Stimulated activated CD4-positive, alpha-beta T cell treated with anti-CD3 and anti-CD28 coated beads, Interleukin-4, amount 100 ng/mL, for 24 hours (primary cell): ENCODE results near the gene BMS1.
"Not testable (repeated sequence)": the region's sequence is repeated elsewhere in the genome, so short reads cannot be mapped to it uniquely, and the experiment has no call there.

ENCODE experiments used
- DNase-seq: peaks from one replicate; pipeline ENCODE4 v3.0.0-alpha.2; 2020

Gene BMS1, protein sequence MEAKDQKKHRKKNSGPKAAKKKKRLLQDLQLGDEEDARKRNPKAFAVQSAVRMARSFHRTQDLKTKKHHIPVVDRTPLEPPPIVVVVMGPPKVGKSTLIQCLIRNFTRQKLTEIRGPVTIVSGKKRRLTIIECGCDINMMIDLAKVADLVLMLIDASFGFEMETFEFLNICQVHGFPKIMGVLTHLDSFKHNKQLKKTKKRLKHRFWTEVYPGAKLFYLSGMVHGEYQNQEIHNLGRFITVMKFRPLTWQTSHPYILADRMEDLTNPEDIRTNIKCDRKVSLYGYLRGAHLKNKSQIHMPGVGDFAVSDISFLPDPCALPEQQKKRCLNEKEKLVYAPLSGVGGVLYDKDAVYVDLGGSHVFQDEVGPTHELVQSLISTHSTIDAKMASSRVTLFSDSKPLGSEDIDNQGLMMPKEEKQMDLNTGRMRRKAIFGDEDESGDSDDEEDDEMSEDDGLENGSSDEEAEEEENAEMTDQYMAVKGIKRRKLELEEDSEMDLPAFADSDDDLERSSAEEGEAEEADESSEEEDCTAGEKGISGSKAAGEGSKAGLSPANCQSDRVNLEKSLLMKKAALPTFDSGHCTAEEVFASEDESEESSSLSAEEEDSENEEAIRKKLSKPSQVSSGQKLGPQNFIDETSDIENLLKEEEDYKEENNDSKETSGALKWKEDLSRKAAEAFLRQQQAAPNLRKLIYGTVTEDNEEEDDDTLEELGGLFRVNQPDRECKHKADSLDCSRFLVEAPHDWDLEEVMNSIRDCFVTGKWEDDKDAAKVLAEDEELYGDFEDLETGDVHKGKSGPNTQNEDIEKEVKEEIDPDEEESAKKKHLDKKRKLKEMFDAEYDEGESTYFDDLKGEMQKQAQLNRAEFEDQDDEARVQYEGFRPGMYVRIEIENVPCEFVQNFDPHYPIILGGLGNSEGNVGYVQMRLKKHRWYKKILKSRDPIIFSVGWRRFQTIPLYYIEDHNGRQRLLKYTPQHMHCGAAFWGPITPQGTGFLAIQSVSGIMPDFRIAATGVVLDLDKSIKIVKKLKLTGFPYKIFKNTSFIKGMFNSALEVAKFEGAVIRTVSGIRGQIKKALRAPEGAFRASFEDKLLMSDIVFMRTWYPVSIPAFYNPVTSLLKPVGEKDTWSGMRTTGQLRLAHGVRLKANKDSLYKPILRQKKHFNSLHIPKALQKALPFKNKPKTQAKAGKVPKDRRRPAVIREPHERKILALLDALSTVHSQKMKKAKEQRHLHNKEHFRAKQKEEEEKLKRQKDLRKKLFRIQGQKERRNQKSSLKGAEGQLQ

DNA sequence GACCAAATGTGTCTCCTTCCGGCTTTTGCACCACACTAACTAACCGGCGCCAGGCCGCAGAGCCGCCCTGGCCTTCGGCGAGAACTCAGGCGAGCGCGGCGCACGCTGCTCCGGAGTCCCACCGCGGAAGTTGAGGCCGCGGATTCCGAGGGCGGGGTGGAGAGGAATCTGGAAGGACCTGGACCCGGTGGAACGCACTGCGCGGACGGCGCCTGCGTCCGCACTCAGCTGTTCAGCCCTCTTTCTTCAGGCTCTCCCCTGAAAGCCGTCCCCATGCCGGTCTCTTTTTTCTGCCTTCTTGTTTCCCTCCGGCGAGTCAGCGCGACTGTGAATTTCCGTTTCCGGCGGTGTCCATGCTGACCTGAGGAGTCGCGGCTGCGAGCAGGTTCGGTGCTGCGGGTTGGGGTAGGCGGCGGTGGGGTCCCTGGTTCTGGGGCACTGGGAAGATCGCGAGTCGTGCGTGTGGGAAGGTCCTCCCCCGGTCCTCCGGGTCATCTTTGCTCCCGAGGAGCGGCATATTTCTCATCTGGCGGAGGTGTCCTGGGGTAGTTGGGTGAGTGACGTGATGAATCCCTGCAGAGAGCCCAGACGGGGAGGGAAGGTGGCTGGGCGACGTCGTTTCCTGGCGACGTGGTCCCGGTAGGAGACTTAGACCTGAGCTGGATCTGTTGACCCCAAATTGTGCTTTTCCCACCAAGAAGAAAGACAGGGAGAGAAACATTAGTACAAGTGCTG, at the start of gene BMS1:
Gene BMS1 (plus strand): TSS at position 350 of the 735 bp plus-strand sequence. CDS start 1,600 bp downstream, outside the sequence.
- DNase-seq = peak; percentile 92

DNA sequence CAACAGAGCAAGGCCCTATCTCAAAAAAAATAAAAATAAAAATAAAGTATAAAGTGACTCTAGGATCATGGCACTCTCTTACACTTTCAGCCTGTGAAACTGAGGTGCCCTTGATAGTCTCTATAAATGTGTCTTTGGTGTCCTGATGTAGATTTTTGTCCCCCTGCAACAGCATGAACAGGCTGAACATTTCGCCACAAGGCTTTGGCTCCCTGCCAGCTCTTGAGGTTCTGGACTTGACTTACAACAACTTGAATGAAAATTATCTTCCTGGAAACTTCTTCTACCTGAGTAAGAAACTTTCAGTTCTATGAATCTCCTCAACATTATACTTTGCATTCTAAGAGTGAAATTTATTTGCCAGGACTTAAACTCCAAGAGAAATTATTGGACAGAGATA, 48.1 kb upstream of the BMS1 start:
- DNase-seq = no peak

DNA sequence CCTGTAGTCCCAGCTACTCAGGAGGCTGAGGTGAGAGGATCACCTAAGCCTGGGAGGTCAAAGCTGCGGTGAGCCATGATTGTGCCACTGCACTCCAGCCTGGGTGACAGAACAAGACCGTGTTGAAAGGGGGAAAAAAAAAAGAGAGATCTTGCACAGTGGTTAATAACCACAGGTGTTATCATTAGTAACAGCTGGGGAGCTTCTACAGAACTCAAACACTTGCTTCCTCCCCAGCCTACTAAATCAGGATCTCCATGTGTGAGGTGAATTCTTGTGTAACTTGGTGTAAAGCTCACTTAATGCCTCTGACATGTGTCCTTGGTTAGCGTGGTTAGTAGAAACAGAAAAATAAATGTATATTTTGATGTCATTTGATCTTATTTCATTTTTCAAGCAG, 43.9 kb upstream of the BMS1 start:
- no peak for DNase-seq

DNA sequence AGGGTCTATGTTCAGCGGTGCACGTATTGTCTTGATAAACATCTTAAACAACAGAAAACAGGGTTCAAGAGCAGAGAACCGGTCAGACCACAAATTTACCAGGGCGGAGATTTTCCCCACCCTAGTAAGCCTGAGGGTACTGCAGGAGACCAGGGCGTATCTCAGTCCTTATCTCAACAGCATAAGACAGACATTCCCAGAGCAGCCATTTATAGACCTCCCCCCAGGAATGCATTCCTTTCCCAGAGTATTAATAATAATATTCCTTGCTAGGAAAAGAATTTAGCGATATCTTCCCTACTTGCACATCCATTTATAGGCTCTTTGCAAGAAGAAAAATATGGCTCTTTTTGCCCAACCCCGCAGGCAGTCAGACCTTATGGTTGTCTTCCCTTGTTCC, 41.1 kb upstream of the BMS1 start:
- not testable (repeated sequence) for DNase-seq

DNA sequence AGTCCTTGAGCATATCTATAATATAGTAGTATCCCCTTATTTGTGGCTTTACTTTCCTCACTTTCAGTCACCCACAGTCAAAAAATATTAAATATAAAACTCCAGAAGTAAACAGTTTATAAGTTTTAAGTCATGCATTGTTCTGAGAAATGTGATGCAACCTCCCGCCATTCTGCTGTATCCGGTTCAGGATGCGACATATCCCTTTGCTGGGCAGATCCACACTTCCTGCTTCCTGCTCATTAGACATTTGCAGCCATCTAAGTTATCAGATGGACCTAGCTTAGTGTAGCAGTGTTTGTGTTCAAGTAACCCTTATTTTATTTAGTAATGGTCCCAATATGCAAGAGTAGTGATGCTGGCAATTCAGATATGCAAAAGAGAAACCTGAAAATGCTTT, 38.9 kb upstream of the BMS1 start:
- no peak for DNase-seq

DNA sequence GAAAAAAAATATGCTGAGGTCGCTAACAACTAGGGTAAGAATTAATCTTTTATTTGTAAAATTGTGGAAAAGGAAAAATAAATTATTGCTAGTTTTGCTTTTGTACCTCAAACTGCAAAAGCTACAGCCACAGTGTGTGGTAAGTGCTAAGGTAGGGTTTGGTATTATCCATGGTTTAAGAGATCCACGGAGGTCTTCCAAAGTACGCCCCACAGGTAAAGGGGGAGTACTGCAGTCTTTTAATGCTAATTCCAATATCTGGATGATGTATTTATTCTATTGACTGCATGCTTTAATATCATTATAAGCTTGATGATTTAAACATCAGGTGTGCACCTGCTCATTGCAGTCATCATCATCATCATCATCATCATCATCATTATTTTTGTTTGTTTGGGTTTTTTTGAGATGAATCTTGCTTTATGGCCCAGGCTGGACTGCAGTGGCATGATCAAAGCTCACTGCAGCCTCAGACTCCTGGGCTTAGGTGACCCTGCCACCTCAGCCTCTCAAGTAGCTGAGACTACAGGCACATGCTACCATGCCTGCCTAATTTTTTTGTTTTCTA, 38.4 kb upstream of the BMS1 start:
- no peak for DNase-seq

DNA sequence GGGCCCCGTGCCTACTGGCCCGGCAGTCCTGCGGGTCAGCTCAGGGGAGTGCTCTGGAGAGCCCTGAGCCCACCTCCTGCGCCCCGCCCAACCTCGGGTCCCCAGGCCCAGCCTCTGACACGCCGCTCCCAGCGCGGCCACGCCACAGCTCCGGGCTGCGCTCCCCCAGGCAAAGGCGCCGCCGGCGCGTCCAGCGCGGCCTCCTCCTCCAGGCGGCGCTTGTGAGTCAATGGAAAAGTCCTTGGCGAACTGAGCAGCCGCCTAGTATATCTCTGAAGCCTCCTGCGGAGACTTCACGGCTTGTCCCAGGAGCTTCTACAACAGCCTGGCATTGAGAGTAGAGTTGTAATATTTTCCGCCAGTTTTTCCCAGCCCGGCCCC, 29.5 kb upstream of the BMS1 start:
- peak; percentile 77 for DNase-seq

DNA sequence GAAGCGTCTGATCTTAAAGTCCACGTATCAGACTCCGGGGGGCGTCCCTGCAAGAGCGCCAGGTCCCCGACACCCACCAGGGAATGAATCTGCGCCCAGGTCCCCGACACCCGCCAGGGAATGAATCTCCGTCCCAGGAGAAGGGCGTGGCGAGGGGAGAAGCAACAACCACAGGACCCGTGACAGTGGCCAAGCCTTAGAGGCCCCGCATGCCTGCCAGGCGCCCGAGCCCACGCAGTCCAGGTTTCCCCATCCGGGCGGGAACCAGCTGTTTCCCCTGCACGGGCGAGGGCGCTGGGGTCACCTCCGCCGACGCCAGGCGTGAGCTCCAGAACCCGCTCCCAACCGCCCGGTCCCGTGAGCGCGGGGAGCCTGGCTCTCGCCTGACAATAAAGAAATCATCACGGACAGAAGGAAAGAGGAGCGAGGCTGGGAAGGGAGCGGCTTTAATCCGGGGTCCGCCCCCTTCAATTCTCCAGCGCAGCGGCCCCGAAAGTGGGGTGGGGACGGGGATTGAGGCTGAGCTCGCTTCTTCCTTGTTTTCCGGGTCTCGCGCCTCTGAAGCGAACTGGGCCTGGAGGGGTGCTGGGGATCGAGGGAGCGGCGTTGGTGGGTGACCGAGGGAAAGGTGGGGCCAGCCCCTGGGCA, 29.0 kb upstream of the BMS1 start:
- DNase-seq = no peak

DNA sequence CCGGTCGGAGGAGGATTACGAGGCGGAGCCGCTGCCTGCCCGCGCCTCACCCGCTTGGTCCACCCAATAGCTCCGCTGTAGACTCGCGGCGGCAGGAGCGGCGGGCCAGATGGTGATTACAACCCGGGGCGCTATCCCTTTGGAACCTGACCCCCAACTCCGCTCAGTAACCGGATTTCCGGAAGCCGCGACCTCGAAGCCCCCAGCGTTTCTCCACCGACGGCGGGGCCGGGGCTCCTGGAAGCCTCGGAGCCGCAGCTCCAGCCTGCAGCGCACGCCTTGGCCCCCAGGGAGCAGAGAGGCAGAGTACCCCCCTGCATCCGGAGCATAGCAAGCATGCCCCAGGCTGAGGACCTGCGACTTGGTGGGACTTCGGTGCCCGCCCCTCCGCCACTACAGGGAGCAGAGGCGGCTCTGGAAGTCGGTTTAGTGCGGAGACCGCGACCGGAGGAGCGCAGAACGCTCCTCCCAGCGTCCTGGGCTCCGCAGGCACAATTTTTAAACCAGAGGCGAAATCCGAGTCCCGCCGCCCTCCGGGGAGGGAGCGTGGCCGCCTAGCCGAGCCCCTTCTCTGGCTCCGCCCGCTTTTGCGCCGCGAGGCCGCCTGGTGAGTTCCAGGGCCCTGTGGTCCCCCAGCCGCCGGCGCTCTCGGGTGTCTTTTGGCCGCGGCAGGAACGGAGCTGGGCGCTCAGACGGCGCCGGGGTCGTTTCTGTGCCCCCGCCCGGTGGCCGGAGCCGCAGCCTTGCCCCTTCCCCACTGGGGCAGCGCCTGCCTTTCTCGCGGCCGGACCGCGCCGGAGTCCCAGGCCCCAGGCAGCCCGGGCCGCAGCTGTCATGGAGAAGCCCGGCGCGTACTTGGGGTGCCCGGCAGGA, 28.2 kb upstream of the BMS1 start:
- peak; percentile 34 for DNase-seq

DNA sequence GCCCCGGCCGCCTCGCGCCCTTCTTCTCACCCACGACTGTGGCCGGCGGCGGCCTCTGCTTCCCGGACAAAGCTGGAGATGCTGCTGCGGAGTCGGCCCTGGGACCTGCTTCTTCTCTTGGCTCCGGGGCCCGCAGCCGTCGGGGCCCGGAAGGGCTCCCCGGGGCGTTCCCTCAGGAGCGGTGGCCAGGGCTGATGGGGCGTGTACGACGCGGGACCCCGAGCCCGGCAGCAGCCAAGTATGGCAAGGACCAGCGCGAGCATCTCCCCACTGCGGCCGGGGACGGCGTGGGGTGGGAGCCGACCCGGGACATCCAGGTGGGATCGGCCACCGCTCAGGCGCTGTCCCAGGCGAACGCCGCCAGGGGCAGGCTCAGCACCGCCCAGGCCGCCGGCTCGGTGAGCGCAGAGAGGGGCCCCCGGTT, 27.6 kb upstream of the BMS1 start:
- DNase-seq = no peak

DNA sequence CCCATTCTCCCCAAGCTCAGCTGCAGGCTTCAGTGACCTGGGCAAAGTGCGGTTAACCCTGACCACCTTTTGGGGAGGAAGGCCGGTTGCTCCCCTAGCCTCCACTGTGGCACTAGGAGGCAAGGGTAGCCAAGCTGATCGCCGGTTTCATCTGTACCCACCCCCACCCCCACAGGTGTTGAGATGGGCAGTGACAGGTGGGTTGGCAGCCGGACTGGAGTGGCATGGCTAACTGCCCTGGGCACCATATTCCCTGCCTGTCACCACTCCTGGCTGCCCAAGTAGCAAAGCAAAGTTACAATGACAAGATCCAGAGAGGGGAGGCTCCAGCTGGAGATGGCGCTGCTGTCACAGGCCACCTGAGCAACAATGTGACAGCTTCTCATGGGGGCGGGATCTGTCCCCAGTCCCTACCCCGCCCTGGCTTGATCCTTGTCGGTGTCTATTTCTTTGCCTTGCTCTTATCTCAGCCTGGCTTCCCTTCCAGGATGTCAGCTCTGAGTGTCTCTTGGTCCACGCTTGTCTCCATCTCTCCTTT, 27.0 kb upstream of the BMS1 start:
- no peak for DNase-seq

DNA sequence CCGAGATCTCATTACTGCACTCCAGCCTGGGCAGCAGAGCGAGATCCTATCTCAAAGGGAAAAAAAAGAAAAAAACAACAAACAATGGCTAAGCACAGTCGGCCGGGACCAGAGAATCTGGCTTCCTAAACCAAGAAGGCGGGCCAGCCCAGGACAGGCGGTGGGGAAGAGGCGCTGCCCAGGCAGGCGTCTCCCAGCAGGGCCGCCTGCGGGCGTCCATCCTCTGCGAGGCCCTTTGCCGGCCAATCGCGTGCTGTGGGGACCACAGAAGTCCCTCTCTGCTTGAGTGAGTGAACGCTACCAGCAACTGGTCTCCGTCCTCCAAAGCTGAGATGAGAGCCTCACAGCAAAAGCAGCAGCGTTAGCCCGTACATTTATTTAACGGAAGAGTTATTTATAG, 14.7 kb upstream of the BMS1 start:
- no peak for DNase-seq

DNA sequence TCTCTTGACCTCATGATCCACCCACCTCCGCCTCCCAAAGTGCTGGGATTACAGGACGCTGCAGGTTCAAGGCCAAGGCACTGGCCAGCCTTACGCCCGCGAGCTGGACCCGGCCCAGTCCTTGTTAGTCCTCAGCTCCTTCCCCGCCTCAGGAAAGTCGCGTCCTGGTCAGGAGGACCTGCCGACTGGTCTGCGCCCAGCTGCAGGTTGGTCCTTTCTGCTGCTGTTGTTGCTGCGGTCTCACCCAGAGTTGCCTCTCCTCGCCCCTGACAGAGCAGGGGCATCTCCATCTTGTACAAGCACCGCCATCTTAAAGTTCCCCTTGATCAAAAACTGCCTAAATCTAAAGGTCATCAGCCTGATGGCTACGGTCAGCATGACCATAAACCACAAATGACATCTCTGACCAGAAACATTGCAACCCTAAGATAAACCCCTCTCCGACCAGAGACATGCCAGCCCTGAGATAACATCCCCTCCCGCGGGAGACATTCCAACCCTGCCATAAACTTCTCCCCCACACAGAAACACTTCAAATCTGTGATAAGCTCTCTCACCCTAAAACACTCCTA, 13.9 kb upstream of the BMS1 start:
- no peak for DNase-seq

DNA sequence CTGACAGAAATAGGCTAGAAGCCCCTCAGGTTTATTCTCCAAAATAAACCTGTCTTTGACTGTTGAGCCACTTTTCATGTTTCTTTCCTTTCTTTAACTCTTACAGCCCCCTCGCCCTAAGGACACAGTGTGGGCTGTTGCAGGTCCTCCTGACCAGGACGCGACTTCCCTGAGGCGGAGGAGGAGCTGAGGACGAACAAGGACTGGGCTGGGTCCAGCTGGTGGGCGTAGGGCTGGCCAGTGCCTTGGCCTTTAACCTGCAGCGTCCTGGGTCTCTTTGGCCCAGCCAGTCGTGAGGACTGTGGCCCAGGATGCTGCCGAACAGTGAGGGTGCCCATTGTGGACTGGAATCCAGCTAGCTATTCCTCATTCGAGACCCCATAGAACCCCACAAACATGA, 13.4 kb upstream of the BMS1 start:
- no peak for DNase-seq

DNA sequence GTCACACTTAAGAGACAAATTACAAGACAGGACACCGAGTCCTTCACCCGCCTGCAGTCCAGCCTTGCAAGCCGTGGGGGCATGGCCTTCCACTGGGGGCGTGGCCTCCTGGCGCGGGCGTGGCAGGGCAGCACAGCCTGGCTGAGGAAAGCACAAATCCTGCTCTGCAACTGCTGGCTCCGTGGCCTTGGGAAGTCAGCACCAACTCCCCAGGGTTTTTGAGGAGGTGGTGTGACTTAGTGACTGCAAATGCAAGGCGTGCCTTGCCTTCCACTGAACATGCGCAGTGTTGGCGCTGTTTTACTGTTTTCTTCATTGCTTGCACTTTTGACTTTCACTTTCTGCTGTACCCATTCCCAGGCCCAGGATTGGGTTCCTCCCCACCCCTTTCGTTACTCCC, 12.9 kb upstream of the BMS1 start:
- no peak for DNase-seq

DNA sequence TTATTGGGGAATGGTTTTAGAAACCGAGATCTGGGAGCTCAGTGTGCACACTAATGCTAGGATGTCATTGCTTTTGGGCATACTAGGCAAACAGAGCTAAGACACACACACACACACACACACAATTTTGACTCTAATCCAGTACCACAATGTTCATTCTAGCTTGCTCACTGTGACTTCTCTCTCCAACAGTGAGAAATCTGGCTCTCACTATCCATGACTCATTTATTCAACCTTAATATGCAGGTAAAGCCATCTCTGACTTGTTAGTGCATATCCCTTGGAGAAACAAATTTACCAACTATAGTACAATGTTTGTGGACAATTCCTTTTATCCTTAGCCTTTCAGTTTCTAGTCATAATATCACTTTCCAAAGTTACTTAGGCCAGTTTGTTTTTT, 5.9 kb upstream of the BMS1 start:
- no peak for DNase-seq

DNA sequence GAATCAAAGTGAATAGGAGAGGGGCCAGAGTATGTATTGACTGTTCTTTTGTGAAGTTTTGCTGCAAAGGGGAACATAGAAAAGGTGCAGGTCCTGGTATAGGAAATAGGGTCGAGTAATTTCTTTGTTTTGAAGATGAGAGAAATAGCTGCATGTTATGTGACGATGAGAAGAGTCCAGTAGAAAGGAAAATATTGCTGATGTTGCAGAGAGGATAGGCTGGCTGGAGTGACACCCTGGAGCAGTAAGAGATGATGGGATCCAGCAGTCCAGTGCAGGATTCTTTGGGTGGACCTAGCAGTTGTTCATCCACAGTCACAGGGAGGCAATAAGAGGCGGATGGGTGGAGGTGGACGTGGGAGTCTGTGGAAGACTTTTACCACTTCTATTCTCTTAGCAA, 2.1 kb upstream of the BMS1 start:
- DNase-seq = no peak

DNA sequence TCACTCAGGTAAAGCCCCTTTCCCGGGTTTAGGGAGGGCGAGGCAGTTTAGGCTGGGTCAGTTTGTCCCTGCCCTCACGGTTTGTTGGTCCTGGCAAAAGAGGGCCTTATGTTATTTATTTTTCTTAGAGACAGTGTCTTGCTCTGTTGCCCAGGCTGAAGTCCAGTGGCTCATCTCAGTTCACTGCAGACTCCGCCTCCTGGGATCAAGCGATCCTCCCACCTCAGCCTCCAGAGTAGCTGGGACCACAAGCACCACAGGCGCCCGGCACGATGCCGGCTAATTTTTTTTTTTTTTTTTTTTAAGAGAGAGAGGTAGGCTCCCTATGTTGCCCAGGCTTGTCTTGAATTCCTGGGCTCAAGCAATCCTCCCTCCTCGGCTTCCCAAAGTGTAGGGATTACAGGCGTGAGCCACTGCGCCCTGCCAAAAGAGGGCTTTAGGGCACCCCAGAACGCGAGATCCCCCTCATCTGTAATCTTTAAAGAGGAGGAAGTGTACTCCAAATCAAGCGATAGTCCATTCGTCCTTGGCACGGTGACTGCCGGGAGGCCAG, 626 bp upstream of the BMS1 start:
- DNase-seq = peak; percentile 7

DNA sequence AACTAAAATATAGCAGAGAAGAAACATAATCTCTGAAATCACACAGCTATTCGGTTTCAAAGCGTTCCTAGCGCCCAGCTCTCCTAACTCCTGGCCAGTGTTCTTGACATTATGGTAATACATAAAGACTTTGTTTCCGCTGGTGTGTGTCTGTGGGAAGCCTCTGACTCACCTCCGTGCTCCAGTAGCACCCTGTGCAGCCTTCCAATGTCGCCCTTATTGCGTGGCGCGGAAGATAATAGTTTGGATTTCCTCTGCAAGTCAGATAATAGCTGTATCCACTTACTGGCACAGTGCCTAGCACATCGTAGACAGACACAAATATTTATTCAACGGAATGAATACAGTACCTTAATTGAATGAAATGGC, 570 bp downstream of the BMS1 start:
- DNase-seq = peak; percentile 29

DNA sequence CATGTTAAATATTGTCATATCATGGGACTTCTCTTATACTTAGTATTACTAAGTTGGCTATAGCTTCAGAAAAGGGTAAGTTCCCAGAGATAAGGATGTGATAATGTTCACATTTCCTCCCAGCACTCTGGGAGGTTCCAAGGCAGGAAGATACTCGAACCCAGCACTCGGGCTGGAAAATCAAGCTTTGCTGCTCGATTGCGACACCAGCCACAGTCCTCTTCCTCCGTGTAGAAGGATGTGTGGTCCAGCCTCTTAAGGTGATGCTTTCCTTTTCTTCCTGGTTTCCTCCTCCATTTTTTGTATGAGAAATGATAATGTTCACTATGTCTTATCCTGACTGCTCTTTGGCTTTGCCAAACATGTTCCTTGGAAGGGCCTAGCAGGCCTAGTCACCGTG, 3.2 kb downstream of the BMS1 start:
- no peak for DNase-seq
